ENCODE results near the gene CCDC13.

The CCDC13 gene

GRCh38 chr3:42733501-42734262 lies 39.4 kb downstream of the CCDC13 start:
- DNase-seq (ENCODE audit: low read depth) = no peak

- no peak for DNase-seq (ENCODE audit: low read depth)
These were observed 40.1 kb downstream of the CCDC13 start for GRCh38 chr3:42732829-42733459.

GRCh38 chr3:42732196-42732828 lies 40.7 kb downstream of the CCDC13 start:
- DNase-seq (ENCODE audit: low read depth) = no peak

- no peak for DNase-seq (ENCODE audit: low read depth)
These were observed 41.4 kb downstream of the CCDC13 start for GRCh38 chr3:42731476-42732195.

GRCh38 chr3:42730706-42731420 lies 42.2 kb downstream of the CCDC13 start:
- no peak for DNase-seq (ENCODE audit: low read depth)

- no peak for DNase-seq (ENCODE audit: low read depth)
These were observed 42.8 kb downstream of the CCDC13 start for GRCh38 chr3:42730294-42730693.

- no peak for DNase-seq (ENCODE audit: low read depth)
These were observed 43.5 kb downstream of the CCDC13 start for GRCh38 chr3:42729404-42730145.

GRCh38 chr3:42728668-42729364 lies 44.2 kb downstream of the CCDC13 start:
- DNase-seq (ENCODE audit: low read depth) = no peak

- no peak for DNase-seq (ENCODE audit: low read depth)
These were observed 45.0 kb downstream of the CCDC13 start for GRCh38 chr3:42728056-42728455.

GRCh38 chr3:42725454-42725853 lies 47.6 kb downstream of the CCDC13 start:
- no peak for DNase-seq (ENCODE audit: low read depth)

GRCh38 chr3:42723219-42723618 lies 49.8 kb downstream of the CCDC13 start:
- no peak for DNase-seq (ENCODE audit: low read depth)

Data from stimulated activated CD8-positive, alpha-beta memory T cell treated with anti-CD3 and anti-CD28 coated beads, Interleukin-15, amount 100 ng/mL, for 1 hour (primary cell).